GM12878 (cell line): ENCODE data around the gene SLC36A1. TPM values are rescaled to one million over a fixed set of nuclear protein-coding genes. Genes with fewer than 3 reads are reported as not detected.

Experiments
- BHLHE40 ChIP-seq, 2 experiments: fragments of 450-650 bp in 1 of 2; IDR thresholded peaks; 2 replicates each; pipeline ENCODE4 v1.6.1; 2011 to 2017; ENCODE audit warnings: low read depth in 2 of 2, borderline replicate concordance in 1 of 2, improper control_type of control experiment in 1 of 2, low read length in 1 of 2, mild to moderate bottlenecking in 1 of 2
- CEBPZ ChIP-seq: fragments of 150-350 bp; IDR thresholded peaks from 2 replicates; pipeline ENCODE4 v1.6.1; 2016; ENCODE audit warnings: low read depth, low read length
- ELK1 ChIP-seq: IDR thresholded peaks from 2 replicates; pipeline ENCODE4 v1.6.1; 2012; ENCODE audit warnings: low read depth, low read length, improper control_type of control experiment
- HSF1 ChIP-seq: fragments of 150-350 bp; IDR thresholded peaks from 2 replicates; pipeline ENCODE4 v1.6.1; 2014; ENCODE audit warnings: mild to moderate bottlenecking, low read depth, low read length
- IKZF1 ChIP-seq: fragments of 450-650 bp; conservative IDR thresholded peaks from 2 replicates; pipeline ENCODE4 v1.6.1; 2017; ENCODE audit warnings: antibody characterized with exemption, mild to moderate bottlenecking
- JUNB ChIP-seq: IDR thresholded peaks from 2 replicates; pipeline ENCODE4 v1.6.1; 2016; ENCODE audit warnings: antibody characterized with exemption, mild to moderate bottlenecking
- MEF2A ChIP-seq: IDR thresholded peaks from 2 replicates; pipeline ENCODE4 v1.6.1; 2011; ENCODE audit warnings: low read depth, mild to moderate bottlenecking, low read length, moderate library complexity; ENCODE audit not compliant: insufficient read depth
- NKRF ChIP-seq: fragments of 450-650 bp; conservative IDR thresholded peaks from 2 replicates; pipeline ENCODE4 v1.6.1; 2017; ENCODE audit warnings: mild to moderate bottlenecking, moderate library complexity
- SKIL ChIP-seq: fragments of 450-650 bp; IDR thresholded peaks from 2 replicates; pipeline ENCODE4 v1.6.1; 2017; ENCODE audit warnings: mild to moderate bottlenecking, low read depth, inconsistent platforms; ENCODE audit not compliant: poor library complexity, severe bottlenecking
- SP1 ChIP-seq: IDR thresholded peaks from one replicate; pipeline ENCODE4 v1.6.1; 2011; ENCODE audit warnings: low read depth, low read length
- TAF1 ChIP-seq: IDR thresholded peaks from 2 replicates; pipeline ENCODE4 v1.6.1; 2011; ENCODE audit warnings: mild to moderate bottlenecking, low read depth, low read length, borderline replicate concordance
- WRNIP1 ChIP-seq: IDR thresholded peaks from 2 replicates; pipeline ENCODE4 v1.6.1; 2011; ENCODE audit warnings: low read depth, low read length, improper control_type of control experiment, borderline replicate concordance
- YY1 ChIP-seq: IDR thresholded peaks from 2 replicates; pipeline ENCODE4 v1.6.1; 2011; ENCODE audit warnings: low read depth, mild to moderate bottlenecking, low read length
- ZBTB4 ChIP-seq: fragments of 450-650 bp; formaldehyde crosslinking; IDR thresholded peaks from 2 replicates; pipeline ENCODE4 v1.4.0; 2022; ENCODE audit warnings: mild to moderate bottlenecking, moderate library complexity
- polyA plus RNA-seq, 11 experiments: library from polyadenylated mRNA; depleted of rRNA in 4 of 11; unstranded in 6 of 11; stranded (reverse) in 5 of 11; fragments of >200 nt; fragmentation: Nextera tagmentation in 4 of 11; fragmentation: Illumina TruSeq in 1 of 11; extraction: Ambion mirVana in 4 of 11; extraction: Trizol in 1 of 11; gene quantifications; 1 replicate in 1 of 11; 2 replicates in 10 of 11; pipeline versions ENCODE4 v1.2.1 to v1.2.3, GENCODE V29; 2011 to 2016; ENCODE audit warnings: inconsistent platforms in 2 of 11, missing spikeins in 2 of 11, low read depth in 1 of 11
- total RNA-seq, 4 experiments: library from RNA; depleted of rRNA in 3 of 4; stranded (reverse); fragments of >200 nt in 3 of 4; fragmentation: Illumina TruSeq in 1 of 4; extraction: Trizol in 1 of 4; gene quantifications; 2 replicates each; pipeline versions ENCODE4 v1.2.1 to v1.2.3, GENCODE V29; 2013 to 2021

Gene SLC36A1
- total and polyA plus RNA-seq, 10 of the 15 experiments (the other 5 are each of a cell fraction or from before 2014, with no cell fraction given): 0.50 to 8.2 (median 3.5) TPM

- no peak for TF ChIP-seq CEBPZ
- TF ChIP-seq NKRF: no peak
- TF ChIP-seq IKZF1: peak; percentile 75
- TF ChIP-seq ZBTB4: no peak
- peak in 1 of 2 experiments; percentile 17; a peak in 1 of 4 replicates for TF ChIP-seq BHLHE40 (IDR thresholded peaks at IDR 0.05; ENCODE audit: borderline replicate concordance in 1 of 2, low read depth in 2 of 2, low read length in 1 of 2)
- TF ChIP-seq YY1: no peak
- no peak for TF ChIP-seq TAF1
- peak; percentile 99 for TF ChIP-seq JUNB
- no peak for TF ChIP-seq ELK1
- TF ChIP-seq SKIL: no peak
- TF ChIP-seq HSF1: no peak
- TF ChIP-seq WRNIP1: no peak
- no peak for TF ChIP-seq SP1
- TF ChIP-seq MEF2A: 0 out of 2 replicates have a peak, but pooled peaks have one; percentile 57
These were observed 4.5 kb downstream of the SLC36A1 start (continued) for GRCh38 chr5:151451626-151452520.
